ENCODE measurements around the gene ENKD1.

Gene ENKD1

DNA sequence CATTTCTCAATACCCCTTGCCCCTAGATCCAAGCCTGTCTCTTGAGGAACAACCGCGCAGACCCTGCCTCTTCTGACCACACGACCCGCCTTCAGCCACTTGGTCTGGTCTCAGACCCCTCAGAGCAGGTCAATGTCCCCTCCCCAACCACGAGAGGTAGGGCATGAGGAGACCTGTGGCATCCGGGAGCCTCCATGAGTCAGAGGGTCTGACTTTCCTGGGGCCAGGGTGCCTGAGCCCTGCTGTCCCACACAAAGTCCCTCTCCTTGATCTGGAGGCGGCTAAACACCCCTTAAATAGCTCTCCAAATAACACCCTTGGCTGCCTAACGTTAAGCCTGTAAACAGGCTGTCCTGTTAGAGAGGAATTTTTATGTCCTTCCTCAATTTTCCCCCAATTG, 16.5 kb downstream of the ENKD1 start:
- DNase-seq (ENCODE audit: low read depth): no peak

DNA sequence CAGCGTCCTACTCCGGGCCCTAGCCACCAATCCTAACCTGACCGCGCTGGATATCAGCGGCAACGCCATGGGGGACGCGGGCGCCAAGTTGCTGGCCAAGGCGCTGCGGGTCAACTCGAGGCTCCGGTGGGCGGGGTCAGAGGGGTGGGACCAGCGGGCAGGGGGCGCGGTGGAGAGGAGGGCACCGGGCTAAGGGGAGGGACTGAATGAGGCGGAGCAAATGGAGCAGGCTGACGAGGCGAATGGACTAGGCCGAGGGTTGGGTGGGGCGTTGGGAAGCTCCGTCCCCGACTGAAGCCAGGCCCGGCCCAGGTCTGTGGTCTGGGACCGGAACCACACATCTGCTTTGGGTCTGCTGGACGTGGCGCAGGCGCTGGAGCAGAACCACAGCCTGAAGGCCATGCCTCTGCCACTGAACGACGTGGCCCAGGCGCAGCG, 17.0 kb downstream of the ENKD1 start:
- DNase-seq (ENCODE audit: low read depth): no peak

GRCh38 chr16:67648764-67649407, 17.7 kb downstream of the ENKD1 start:
- no peak for DNase-seq (ENCODE audit: low read depth)

- DNase-seq (ENCODE audit: low read depth): no peak
These were observed 18.3 kb downstream of the ENKD1 start for GRCh38 chr16:67648088-67648763.

GRCh38 chr16:67647681-67648080, 18.9 kb downstream of the ENKD1 start:
- DNase-seq (ENCODE audit: low read depth): no peak

- DNase-seq (ENCODE audit: low read depth): no peak
These were observed 19.4 kb downstream of the ENKD1 start for GRCh38 chr16:67647111-67647651.

GRCh38 chr16:67645397-67646121, 21.0 kb downstream of the ENKD1 start:
- DNase-seq (ENCODE audit: low read depth): no peak

DNA sequence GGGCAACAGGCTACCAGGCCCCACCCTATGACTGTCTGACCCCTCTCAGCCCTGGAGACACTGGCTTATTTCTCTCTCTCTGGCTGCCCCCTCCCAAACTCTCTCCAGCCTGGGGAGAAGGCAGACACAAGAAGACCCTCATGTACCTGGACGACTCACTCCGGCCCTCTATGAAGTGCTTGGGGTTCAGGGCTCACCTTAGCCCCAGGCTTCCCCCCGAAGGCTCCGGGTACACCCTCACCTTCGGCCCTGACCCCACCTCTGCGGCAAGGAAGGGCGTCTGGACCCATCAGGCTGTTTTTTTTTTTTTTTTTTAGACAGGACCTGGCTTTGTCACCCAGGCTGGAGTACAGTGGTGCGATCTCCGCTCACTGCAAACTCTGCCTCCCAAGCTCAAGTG, 22.5 kb downstream of the ENKD1 start:
- DNase-seq (ENCODE audit: low read depth): no peak

DNA sequence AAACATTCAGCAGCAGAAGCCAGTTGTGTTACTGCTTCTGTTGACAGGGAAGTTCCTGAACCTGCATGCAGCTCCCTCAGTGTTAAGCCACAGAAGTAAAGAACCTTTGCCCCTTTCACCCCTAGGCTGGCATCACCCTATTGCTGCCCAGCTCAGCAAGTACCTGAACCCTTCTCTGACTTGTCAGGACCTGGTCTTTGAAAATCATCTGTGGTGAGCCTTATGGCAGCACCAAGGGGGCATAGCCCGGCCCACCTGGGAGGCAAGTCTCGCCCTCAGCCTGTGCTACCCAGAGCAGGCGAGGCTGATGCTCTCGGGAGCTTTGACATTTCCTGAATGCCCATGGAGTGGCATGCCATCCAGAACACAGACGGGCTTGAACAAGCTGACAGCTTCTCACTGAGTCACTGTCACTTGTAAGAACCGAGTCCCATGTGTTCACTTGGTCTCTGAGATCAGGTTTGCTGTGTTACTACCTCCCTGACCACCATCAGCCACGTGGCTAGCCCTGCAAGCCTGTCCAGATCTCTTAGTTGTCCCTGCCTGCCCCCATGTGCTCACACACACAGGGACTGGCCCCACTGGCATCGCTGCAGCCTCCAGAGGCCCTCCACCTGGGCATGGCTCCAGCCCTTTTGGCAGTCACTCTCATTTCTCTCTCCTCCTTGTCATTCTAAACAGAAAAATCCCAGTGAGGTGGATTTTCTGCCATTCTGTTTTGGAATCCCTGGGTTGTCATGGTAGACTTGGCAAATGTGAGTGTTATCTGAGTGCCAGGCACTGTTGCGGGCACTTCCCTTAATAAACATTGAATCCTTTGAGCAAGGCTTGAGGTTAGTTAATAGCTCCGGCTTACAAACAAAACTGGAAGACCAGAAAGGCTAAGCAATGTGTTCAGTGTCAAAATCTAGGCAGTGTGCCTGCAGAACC, 24.5 kb downstream of the ENKD1 start:
- DNase-seq (ENCODE audit: low read depth): no peak

DNA sequence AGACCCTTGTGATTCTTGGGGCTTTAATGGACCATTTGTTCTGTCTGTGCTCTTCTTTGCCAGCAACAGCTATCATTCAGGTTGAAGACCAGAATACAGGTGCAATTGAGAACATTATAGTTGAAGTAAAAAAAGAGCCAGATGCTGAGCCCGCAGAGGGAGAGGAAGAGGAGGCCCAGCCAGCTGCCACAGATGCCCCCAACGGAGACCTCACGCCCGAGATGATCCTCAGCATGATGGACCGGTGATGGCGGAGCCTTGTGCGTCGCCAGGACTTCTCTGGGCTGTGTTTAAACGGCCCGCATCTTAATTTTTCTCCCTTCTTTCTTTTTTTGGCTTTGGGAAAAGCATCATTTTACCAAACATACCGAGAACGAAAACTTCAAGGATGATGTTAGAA, 28.9 kb downstream of the ENKD1 start:
- no peak for DNase-seq (ENCODE audit: low read depth)

- no peak for DNase-seq (ENCODE audit: low read depth)
These were observed 29.8 kb downstream of the ENKD1 start for GRCh38 chr16:67636713-67637112.

GRCh38 chr16:67632415-67633172, 34.0 kb downstream of the ENKD1 start:
- no peak for DNase-seq (ENCODE audit: low read depth)

DNA sequence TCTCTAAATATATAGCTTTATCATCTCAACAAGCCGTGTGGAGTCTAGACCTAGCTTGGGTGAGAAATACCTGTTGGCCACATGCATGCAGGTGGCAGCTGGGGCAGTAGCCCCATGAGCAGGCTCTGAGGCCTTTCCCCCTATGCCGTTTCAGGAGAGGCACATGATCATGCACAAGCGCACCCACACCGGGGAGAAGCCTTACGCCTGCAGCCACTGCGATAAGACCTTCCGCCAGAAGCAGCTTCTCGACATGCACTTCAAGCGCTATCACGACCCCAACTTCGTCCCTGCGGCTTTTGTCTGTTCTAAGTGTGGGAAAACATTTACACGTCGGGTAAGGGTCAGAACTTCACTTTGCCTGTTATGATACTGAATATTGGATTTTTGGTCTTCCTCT, 38.3 kb downstream of the ENKD1 start:
- DNase-seq (ENCODE audit: low read depth): no peak

DNA sequence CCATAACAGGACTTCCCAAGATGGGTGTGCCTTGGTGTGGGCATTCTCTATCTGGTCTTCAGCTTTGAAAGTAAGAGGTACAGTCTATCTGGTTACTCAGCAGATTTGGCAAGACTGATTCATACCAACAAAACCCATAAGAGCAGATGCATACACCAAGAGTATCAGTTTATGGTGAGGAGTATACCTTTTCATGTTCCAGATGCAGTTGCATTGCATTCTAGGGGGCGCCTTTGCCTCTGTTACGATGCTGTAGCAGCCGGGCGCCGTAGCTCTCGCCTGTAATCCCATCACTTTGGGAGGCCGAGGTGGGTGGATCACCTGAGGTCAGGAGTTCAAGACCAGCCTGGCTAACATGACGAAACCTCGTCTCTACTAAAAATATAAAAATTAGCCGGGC, 52.7 kb downstream of the ENKD1 start:
- DNase-seq (ENCODE audit: low read depth): peak; percentile 3

All from activated T-cell treated with anti-CD3 and anti-CD28 coated beads for 48 hours (primary cell).